HepG2 (cell line): ENCODE data around the gene ZNF148. TPM values are rescaled to one million over a fixed set of nuclear protein-coding genes. Genes with fewer than 3 reads are reported as not detected.
A peak's percentile ranks its signal among the peaks of the same experiment; 100 is the strongest.

Experiments
- CEBPB ChIP-seq: IDR thresholded peaks from 2 replicates; pipeline ENCODE4 v1.6.1; 2011; ENCODE audit warnings: low read depth, low read length, improper control_type of control experiment, borderline replicate concordance
- CEBPG ChIP-seq: IDR thresholded peaks from 2 replicates; pipeline ENCODE4 v1.6.1; 2016
- CREM ChIP-seq, 2 experiments: sonication (generic) in 1 of 2; formaldehyde crosslinking in 1 of 2; IDR thresholded peaks; 2 replicates each; pipeline versions ENCODE4 v1.4.0 to v1.6.1; 2016 to 2020; ENCODE audit warnings: antibody characterized with exemption in 1 of 2, mild to moderate bottlenecking in 1 of 2, missing genetic modification reagents in 1 of 2
- DPF2 ChIP-seq: sonication (generic); formaldehyde crosslinking; IDR thresholded peaks from 2 replicates; pipeline ENCODE4 v1.4.0; 2020; ENCODE audit warnings: mild to moderate bottlenecking, low read depth, missing genetic modification reagents, borderline replicate concordance
- HNF4A ChIP-seq: sonication (generic); formaldehyde crosslinking; IDR thresholded peaks from 2 replicates; pipeline ENCODE4 v1.4.0; 2020; ENCODE audit warnings: missing genetic modification reagents
- HOXA3 ChIP-seq: sonication (generic); formaldehyde crosslinking; IDR thresholded peaks from 2 replicates; pipeline ENCODE4 v1.5.0; 2020; ENCODE audit warnings: missing genetic modification reagents
- HOXA9 ChIP-seq: sonication (generic); formaldehyde crosslinking; IDR thresholded peaks from 2 replicates; pipeline ENCODE4 v1.8.1; 2022; ENCODE audit warnings: missing genetic modification reagents, mild to moderate bottlenecking, moderate library complexity, borderline replicate concordance
- NBN ChIP-seq: fragments of 450-650 bp; conservative IDR thresholded peaks from 2 replicates; pipeline ENCODE4 v1.6.1; 2017
- RFX5 ChIP-seq: IDR thresholded peaks from 2 replicates; pipeline ENCODE4 v1.6.1; 2011; ENCODE audit warnings: low read depth, low read length, improper control_type of control experiment
- SOX5 ChIP-seq: IDR thresholded peaks from 2 replicates; pipeline ENCODE4 v1.6.1; 2016; ENCODE audit warnings: borderline replicate concordance
- ZKSCAN8 ChIP-seq: IDR thresholded peaks from 2 replicates; pipeline ENCODE4 v1.6.1; 2016; ENCODE audit warnings: borderline replicate concordance, missing genetic modification reagents, missing compliant biosample characterization
- ZNF292 ChIP-seq: sonication (generic); formaldehyde crosslinking; IDR thresholded peaks from 2 replicates; pipeline ENCODE4 v1.8.1; 2022; ENCODE audit warnings: mild to moderate bottlenecking, low read depth, missing genetic modification reagents, borderline replicate concordance
- ZNF331 ChIP-seq: sonication (generic); formaldehyde crosslinking; IDR thresholded peaks from 2 replicates; pipeline ENCODE4 v1.4.0; 2020; ENCODE audit warnings: missing genetic modification reagents
- ZNF563 ChIP-seq: sonication (generic); formaldehyde crosslinking; IDR thresholded peaks from 2 replicates; pipeline ENCODE4 v1.8.0; 2022; ENCODE audit warnings: mild to moderate bottlenecking, moderate library complexity, missing genetic modification reagents
- ZNF670 ChIP-seq: sonication (generic); formaldehyde crosslinking; IDR thresholded peaks from 2 replicates; pipeline ENCODE4 v1.8.0; 2022; ENCODE audit warnings: mild to moderate bottlenecking, missing genetic modification reagents, borderline replicate concordance
- ZSCAN25 ChIP-seq: sonication (generic); formaldehyde crosslinking; IDR thresholded peaks from 2 replicates; pipeline ENCODE4 v1.8.0; 2022; ENCODE audit warnings: mild to moderate bottlenecking, missing genetic modification reagents
- polyA plus RNA-seq, 8 experiments: library from polyadenylated mRNA; depleted of rRNA in 3 of 8; stranded (reverse) in 7 of 8; unstranded in 1 of 8; fragments of >200 nt; fragmentation: Illumina TruSeq in 4 of 8; extraction: Trizol in 4 of 8; gene quantifications; 2 replicates each; pipeline versions ENCODE4 v1.2.1 to v1.2.3, GENCODE V29; 2011 to 2016; ENCODE audit warnings: low read depth in 4 of 8, missing spikeins in 1 of 8, mixed read lengths in 1 of 8; ENCODE audit not compliant: insufficient read depth in 1 of 8
- total RNA-seq, 5 experiments: library from RNA; depleted of rRNA; stranded (reverse); fragments of >200 nt; fragmentation: Illumina TruSeq; extraction: Trizol; gene quantifications; 2 replicates each; pipeline ENCODE4 v1.2.3, GENCODE V29; 2016; ENCODE audit warnings: low read depth in 1 of 5
- TF ChIP-seq, protein P1 (sequence below): sonication (generic); formaldehyde crosslinking; IDR thresholded peaks from 2 replicates; pipeline ENCODE4 v1.4.0; 2020; ENCODE audit warnings: missing genetic modification reagents
- TF ChIP-seq, protein P2 (sequence below): sonication (generic); formaldehyde crosslinking; IDR thresholded peaks from 2 replicates; pipeline ENCODE4 v1.5.1; 2020; ENCODE audit warnings: mild to moderate bottlenecking, missing genetic modification reagents, borderline replicate concordance
- TF ChIP-seq, protein P3 (sequence below): sonication (generic); formaldehyde crosslinking; IDR thresholded peaks from 2 replicates; pipeline ENCODE4 v1.5.1; 2020; ENCODE audit warnings: missing genetic modification reagents, mild to moderate bottlenecking, borderline replicate concordance
- TF ChIP-seq, protein P4 (sequence below): sonication (generic); formaldehyde crosslinking; IDR thresholded peaks from 2 replicates; pipeline ENCODE4 v1.4.0; 2020; ENCODE audit warnings: mild to moderate bottlenecking, low read depth, missing genetic modification reagents

The ZNF148 gene
- total and polyA plus RNA-seq, 2 of the 13 experiments (the other 11 are each of a cell fraction or from before 2014, with no cell fraction given): 10.6 to 36.1 TPM

- TF ChIP-seq, protein P1, sequence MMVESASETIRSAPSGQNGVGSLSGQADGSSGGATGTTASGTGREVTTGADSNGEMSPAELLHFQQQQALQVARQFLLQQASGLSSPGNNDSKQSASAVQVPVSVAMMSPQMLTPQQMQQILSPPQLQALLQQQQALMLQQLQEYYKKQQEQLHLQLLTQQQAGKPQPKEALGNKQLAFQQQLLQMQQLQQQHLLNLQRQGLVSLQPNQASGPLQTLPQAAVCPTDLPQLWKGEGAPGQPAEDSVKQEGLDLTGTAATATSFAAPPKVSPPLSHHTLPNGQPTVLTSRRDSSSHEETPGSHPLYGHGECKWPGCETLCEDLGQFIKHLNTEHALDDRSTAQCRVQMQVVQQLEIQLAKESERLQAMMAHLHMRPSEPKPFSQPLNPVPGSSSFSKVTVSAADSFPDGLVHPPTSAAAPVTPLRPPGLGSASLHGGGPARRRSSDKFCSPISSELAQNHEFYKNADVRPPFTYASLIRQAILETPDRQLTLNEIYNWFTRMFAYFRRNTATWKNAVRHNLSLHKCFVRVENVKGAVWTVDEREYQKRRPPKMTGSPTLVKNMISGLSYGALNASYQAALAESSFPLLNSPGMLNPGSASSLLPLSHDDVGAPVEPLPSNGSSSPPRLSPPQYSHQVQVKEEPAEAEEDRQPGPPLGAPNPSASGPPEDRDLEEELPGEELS (CRISPR knock-in tag): peak; percentile 69
- TF ChIP-seq SOX5 (CRISPR knock-in tag) (peak; percentile 56; the same call in 1 of the 2 replicates), NBN (no peak), ZNF563 (CRISPR knock-in tag) (no peak), CEBPG (CRISPR knock-in tag) (peak; percentile 75), HOXA9 (CRISPR knock-in tag) (no peak), CEBPB (peak; percentile 61; the same call in 1 of the 2 replicates), CREM (IDR thresholded peaks at IDR 0.05) (peak; percentile 27; the same call in 1 of the 2 replicates), CREM (CRISPR knock-in tag; IDR thresholded peaks at IDR 0.05) (no peak), ZNF292 (CRISPR knock-in tag) (no peak), ZNF670 (CRISPR knock-in tag) (no peak), RFX5 (no peak), HNF4A (CRISPR knock-in tag) (0 out of 2 replicates have a peak, but pooled peaks have one; percentile 7), ZNF331 (CRISPR knock-in tag) (peak; percentile 26; the same call in 1 of the 2 replicates), DPF2 (CRISPR knock-in tag) (peak; percentile 20; the same call in 1 of the 2 replicates), HOXA3 (CRISPR knock-in tag) (0 out of 2 replicates have a peak, but pooled peaks have one; percentile 10), ZKSCAN8 (CRISPR knock-in tag) (peak; percentile 67; the same call in 1 of the 2 replicates), ZSCAN25 (CRISPR knock-in tag) (no peak)
- TF ChIP-seq, protein P2, sequence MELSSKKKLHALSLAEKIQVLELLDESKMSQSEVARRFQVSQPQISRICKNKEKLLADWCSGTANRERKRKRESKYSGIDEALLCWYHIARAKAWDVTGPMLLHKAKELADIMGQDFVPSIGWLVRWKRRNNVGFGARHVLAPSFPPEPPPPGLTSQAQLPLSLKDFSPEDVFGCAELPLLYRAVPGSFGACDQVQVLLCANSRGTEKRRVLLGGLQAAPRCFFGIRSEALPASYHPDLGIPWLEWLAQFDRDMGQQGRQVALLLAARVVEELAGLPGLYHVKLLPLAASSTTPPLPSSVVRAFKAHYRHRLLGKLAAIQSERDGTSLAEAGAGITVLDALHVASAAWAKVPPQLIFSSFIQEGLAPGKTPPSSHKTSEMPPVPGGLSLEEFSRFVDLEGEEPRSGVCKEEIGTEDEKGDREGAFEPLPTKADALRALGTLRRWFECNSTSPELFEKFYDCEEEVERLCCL: no peak
- TF ChIP-seq, protein P3, sequence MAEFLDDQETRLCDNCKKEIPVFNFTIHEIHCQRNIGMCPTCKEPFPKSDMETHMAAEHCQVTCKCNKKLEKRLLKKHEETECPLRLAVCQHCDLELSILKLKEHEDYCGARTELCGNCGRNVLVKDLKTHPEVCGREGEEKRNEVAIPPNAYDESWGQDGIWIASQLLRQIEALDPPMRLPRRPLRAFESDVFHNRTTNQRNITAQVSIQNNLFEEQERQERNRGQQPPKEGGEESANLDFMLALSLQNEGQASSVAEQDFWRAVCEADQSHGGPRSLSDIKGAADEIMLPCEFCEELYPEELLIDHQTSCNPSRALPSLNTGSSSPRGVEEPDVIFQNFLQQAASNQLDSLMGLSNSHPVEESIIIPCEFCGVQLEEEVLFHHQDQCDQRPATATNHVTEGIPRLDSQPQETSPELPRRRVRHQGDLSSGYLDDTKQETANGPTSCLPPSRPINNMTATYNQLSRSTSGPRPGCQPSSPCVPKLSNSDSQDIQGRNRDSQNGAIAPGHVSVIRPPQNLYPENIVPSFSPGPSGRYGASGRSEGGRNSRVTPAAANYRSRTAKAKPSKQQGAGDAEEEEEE (CRISPR knock-in tag): no peak
- TF ChIP-seq, protein P4, sequence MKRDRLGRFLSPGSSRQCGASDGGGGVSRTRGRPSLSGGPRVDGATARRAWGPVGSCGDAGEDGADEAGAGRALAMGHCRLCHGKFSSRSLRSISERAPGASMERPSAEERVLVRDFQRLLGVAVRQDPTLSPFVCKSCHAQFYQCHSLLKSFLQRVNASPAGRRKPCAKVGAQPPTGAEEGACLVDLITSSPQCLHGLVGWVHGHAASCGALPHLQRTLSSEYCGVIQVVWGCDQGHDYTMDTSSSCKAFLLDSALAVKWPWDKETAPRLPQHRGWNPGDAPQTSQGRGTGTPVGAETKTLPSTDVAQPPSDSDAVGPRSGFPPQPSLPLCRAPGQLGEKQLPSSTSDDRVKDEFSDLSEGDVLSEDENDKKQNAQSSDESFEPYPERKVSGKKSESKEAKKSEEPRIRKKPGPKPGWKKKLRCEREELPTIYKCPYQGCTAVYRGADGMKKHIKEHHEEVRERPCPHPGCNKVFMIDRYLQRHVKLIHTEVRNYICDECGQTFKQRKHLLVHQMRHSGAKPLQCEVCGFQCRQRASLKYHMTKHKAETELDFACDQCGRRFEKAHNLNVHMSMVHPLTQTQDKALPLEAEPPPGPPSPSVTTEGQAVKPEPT: no peak
Observed at GRCh38 chr3:125375950-125376679, 990 bp upstream of the ZNF148 start (continued).
